Activated CD4-positive, alpha-beta T cell treated with anti-CD3 and anti-CD28 coated beads for 36 hours (primary cell): ENCODE measurements around the gene RAC2. TPM values are rescaled to one million over a fixed set of nuclear protein-coding genes. Genes with fewer than 3 reads are reported as not detected.
A peak's percentile ranks its signal among the peaks of the same experiment; 100 is the strongest.
"Not testable (repeated sequence)": the region's sequence is repeated elsewhere in the genome, so short reads cannot be mapped to it uniquely, and the experiment has no call there.

ENCODE experiments used
- ATAC-seq: fragments of 200-7000 bp; cut with Tn5 transposase; one replicate; pipeline ENCODE4 v1.10.0; 2021; ENCODE audit warnings: mild to moderate bottlenecking, moderate library complexity
- CTCF ChIA-PET: fragments of 350-600 bp; sonication (Branson Sonifier 250); formaldehyde crosslinking; loops from one replicate; lab custom pipeline; 2021; ENCODE audit warnings: antibody characterized with exemption; lab: Charles Lee
- POLR2A ChIA-PET: fragments of 350-600 bp; sonication (Branson Sonifier 250); formaldehyde crosslinking; loops from one replicate; lab custom pipeline; 2021; ENCODE audit warnings: antibody characterized with exemption, inconsistent platforms; lab: Charles Lee
- DNase-seq: peaks from one replicate; pipeline ENCODE4 v3.0.0-alpha.2; 2020
- H3K27ac Mint-ChIP-seq: one replicate; pipeline ENCODE4 v1.8.0; 2021; ENCODE audit warnings: mixed read lengths
- H3K27me3 Mint-ChIP-seq: one replicate; pipeline ENCODE4 v1.8.0; 2021; ENCODE audit warnings: mixed read lengths
- H3K36me3 Mint-ChIP-seq: one replicate; pipeline ENCODE4 v1.8.0; 2021; ENCODE audit warnings: low read depth, mixed read lengths
- H3K4me1 Mint-ChIP-seq: one replicate; pipeline ENCODE4 v1.8.0; 2021; ENCODE audit warnings: mixed read lengths
- H3K4me3 Mint-ChIP-seq: one replicate; pipeline ENCODE4 v1.8.0; 2021; ENCODE audit warnings: mild to moderate bottlenecking, moderate library complexity, mixed read lengths
- H3K9me3 Mint-ChIP-seq: one replicate; pipeline ENCODE4 v1.8.0; 2021; ENCODE audit warnings: low read depth, mixed read lengths
- intact Hi-C, 2 experiments: fragments of 100-400 bp; cut with DNase I in 1 of 2; cut with micrococcal nuclease in 1 of 2; formaldehyde crosslinking; loops; one replicate each; pipeline versions ENCODE4 v1.14.2 to v1.15.1; 2022 to 2024; cut with DNase I, micrococcal nuclease
- total RNA-seq, 2 experiments: library from RNA; stranded (reverse); gene quantifications; one replicate each; pipeline ENCODE4 v1.2.3, GENCODE V29; 2021

Gene RAC2
- total RNA-seq, 2 experiments from 2014 or later = 692 to 930 TPM

DNA sequence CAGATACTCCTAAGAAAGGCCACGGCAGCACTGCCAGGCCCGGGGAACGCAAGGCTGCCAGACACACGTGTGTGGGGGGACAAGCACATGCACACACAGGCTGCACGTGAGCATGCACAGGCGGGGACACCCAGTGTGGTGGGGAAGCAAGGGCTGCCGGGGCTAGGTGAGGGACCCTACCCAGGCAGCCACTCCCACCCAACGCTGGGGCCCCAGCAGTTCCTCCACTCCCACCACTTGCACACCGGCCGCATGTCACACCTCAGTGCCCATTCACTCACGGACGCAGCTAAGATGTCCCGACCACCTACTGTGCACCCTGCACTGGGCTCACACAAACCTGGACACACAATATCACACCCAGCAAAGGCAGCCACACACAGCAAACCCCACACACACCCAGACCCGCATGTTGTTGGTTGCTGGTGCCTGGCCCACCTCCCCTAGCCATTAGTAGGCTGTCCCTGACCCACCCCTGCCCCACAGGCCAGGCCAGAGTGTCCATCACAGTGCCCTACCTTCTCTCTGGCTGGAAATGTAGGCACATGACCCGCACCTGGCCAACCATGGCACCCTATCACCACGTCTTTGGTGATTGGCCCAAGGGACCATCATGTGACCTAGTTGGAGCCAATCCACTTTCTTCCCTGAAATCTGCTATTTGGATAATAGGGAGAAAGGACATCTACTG lies 40.6 kb downstream of the RAC2 start:
- intact Hi-C loops = no loop called here
- ATAC-seq = no peak
- peak; percentile 9 for DNase-seq
- no peak overlapping the region for H3K27ac Mint-ChIP-seq
- no peaks in the 10 kb centered on the region for H3K27me3 Mint-ChIP-seq
- CTCF ChIA-PET = interaction anchor here (1.4 to 4.6 kb wide), 2 partner anchors 15 to 56 kb away, joined by 3 to 37 read pairs; no protein-coding TSS in a partner anchor
- no peak overlapping the region for H3K4me3 Mint-ChIP-seq
- H3K4me1 Mint-ChIP-seq = peaks cover 37% of the 10 kb centered on the region
- POLR2A ChIA-PET = no interaction called here
- H3K9me3 Mint-ChIP-seq = no peaks in the 10 kb centered on the region
- H3K36me3 Mint-ChIP-seq = no peaks in the 10 kb centered on the region

DNA sequence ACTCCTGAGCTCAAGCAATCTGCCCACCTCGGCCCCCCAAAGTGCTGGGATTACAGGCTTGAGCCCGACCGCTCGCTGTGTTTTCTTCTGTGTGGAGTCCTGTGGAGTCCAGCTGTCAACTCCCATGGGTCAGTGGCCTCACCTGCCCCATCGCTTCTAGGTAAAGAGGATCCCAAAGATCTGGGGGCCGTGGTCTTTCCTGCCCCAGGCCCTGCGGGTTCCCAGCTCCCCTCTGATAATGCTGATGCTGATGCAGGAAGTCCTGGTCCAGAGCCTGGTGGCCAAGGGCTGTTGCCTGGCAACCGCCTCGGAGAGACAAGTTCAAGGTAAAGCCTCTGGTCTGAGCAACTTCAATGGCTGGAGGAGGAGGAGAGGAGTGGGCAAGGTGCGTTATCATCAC lies 41.4 kb downstream of the RAC2 start:
- ATAC-seq = no peak
- Mint-ChIP-seq H3K4me3 (no peak overlapping the region), H3K36me3 (no peaks in the 10 kb centered on the region), H3K27me3 (no peaks in the 10 kb centered on the region), H3K4me1 (peaks cover 36% of the 10 kb centered on the region), H3K27ac (no peak overlapping the region), H3K9me3 (no peaks in the 10 kb centered on the region)
- peak; percentile 9 for DNase-seq
- CTCF ChIA-PET = interaction anchor here (1.4 to 4.6 kb wide), 2 partner anchors 15 to 56 kb away, joined by 3 to 37 read pairs; no protein-coding TSS in a partner anchor
- intact Hi-C loops = no loop called here
- POLR2A ChIA-PET = no interaction called here

DNA sequence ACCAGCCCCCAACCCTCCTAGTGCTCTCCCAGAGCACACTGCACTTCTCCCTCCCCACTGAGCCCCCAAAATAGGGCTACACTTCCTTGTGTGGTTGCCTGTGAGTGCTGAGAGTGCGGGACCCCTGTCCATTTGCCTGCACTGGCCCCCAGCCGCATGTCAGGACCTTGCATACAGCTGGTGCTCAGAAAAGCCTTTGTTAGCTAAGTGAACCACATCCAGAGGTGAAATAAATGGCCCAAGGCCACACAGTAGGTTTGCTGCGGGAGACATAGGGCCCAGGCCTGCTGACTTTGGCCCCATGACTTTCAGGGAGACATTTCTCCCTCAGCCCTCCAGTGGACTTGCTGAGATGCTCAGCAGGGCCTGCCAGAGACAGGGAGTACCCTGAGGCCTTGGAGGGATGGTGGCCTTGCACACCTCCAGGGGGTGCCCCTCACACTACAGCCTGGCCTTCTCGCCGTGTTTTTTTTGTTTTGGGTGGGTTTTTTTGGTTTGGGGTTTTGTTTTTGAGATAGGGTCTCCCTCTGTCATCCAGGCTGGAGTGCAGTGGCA lies 42.0 kb downstream of the RAC2 start:
- Mint-ChIP-seq H3K27me3 (no peaks in the 10 kb centered on the region), H3K4me3 (no peak overlapping the region), H3K4me1 (peaks cover 37% of the 10 kb centered on the region), H3K9me3 (no peaks in the 10 kb centered on the region), H3K36me3 (no peaks in the 10 kb centered on the region), H3K27ac (peak overlapping the region; percentile 58)
- no peak for ATAC-seq
- ChIA-PET POLR2A (no interaction called here), CTCF (interaction anchor here (1.4 to 4.6 kb wide), 2 partner anchors 16 to 57 kb away, joined by 3 to 37 read pairs; no protein-coding TSS in a partner anchor)
- DNase-seq = peak; percentile 10
- intact Hi-C loops = no loop called here

DNA sequence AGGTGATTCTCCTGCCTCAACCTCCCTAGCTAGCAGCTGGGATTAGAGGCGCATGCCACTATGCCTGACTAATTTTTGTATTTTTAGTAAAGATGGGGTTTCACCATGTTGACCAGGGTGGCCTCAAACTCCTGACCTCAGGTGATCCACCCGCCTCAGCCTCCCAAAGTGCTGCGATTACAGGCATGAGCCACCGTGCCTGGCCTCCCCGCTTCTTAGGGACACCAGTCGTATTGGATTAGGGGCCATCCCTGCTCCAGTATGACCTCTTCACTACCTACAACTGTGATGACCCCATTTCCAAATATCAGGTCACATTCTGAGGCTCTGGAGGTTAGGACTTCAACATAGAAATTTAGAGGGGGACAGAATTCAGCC lies 42.6 kb downstream of the RAC2 start:
- H3K36me3 Mint-ChIP-seq, H3K4me3 Mint-ChIP-seq, POLR2A ChIA-PET, H3K27me3 Mint-ChIP-seq, H3K9me3 Mint-ChIP-seq, intact Hi-C loops, ATAC-seq: not testable (repeated sequence)
- H3K4me1 Mint-ChIP-seq = peaks cover 37% of the 10 kb centered on the region
- H3K27ac Mint-ChIP-seq = peak overlapping the region; percentile 58
- DNase-seq = peak; percentile 5
- CTCF ChIA-PET = interaction anchor here (1.5 to 4.6 kb wide), 2 partner anchors 17 to 161 kb away, joined by 3 to 37 read pairs; no protein-coding TSS in a partner anchor

DNA sequence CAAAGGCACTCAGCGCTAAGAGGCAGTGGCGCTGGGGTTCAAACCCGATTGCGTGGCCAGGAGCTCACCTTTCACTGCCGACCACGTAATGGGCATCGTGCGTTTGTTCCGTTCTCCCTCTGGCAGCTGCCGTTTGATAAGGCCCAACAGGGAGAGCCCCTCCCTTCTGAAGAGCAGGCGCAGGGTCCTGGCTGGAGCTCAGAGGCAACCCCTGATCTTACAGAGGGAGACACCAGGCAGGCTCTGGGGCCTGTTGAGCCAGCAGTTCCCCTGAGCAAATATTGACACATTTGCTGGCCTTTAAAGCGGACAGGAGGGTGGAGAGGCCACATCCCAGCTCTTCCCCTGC lies 44.3 kb downstream of the RAC2 start:
- ChIA-PET POLR2A (interaction anchor here (0.6 to 1.9 kb wide), 10 partner anchors 23 to 120 kb away, joined by 3 to 8 read pairs (median 3); no protein-coding TSS in a partner anchor), CTCF (interaction anchor here (0.6 to 4.6 kb wide), 49 partner anchors 10 to 424 kb away, joined by 3 to 37 read pairs (median 4); partner anchors contain the start of genes C1QTNF6, IFT27, IL2RB and MFNG)
- no peaks in the 10 kb centered on the region for H3K36me3 Mint-ChIP-seq
- H3K27ac Mint-ChIP-seq = peak overlapping the region; percentile 81
- no peaks in the 10 kb centered on the region for H3K27me3 Mint-ChIP-seq
- intact Hi-C loops = loop anchor here (1.0 to 5.0 kb wide), 16 partner anchors 19 to 423 kb away; partner anchors contain the start of genes IFT27 (in 2 of the 2), IL2RB (in 1 of the 2), KCTD17 (in 1 of the 2) and MPST (in 1 of the 2)
- H3K4me3 Mint-ChIP-seq = peak overlapping the region; percentile 89
- no peak for DNase-seq
- no peaks in the 10 kb centered on the region for H3K9me3 Mint-ChIP-seq
- peaks cover 35% of the 10 kb centered on the region for H3K4me1 Mint-ChIP-seq
- peak; percentile 4 for ATAC-seq

DNA sequence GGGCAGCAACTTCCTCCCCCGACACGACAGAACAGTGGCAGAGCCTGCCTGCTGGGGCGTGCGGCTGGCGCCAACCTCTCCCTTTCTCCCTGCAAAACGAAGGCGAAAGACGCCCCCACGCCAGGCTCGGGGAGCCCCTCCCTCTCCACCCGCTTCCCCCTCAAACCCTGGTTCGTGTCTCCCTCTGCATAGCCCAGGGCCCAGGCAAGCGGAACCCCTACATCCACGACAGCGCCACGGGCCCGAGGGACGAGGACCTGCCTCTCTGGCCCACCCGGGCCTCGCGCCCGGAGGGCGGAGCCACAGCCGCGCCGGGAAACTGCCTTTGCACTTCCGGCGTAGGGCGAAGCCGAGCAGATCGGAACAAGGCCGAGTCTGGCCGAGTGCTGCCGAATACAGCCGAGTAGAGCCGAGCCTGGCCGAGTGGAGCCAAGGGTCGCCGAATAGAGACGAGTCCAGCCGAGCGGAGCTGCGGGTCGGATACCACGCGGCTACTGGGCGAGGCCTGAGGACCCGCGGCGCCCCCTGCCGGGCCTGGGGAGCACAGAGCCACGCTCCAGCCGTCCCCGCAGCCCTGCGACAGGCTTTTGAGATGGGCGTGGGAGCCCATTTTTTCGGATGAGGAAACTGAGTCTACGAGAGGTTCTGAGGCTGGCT lies 44.8 kb downstream of the RAC2 start:
- peak; percentile 100 for DNase-seq
- ATAC-seq = peak; percentile 98
- Mint-ChIP-seq H3K27ac (peak overlapping the region; percentile 95), H3K36me3 (no peaks in the 10 kb centered on the region), H3K4me3 (peak overlapping the region; percentile 89), H3K27me3 (no peaks in the 10 kb centered on the region), H3K9me3 (no peaks in the 10 kb centered on the region), H3K4me1 (peaks cover 38% of the 10 kb centered on the region)
- ChIA-PET POLR2A (interaction anchor here (0.6 to 1.9 kb wide), 10 partner anchors 23 to 120 kb away, joined by 3 to 8 read pairs (median 3); no protein-coding TSS in a partner anchor), CTCF (interaction anchor here (0.6 to 4.6 kb wide), 50 partner anchors 11 to 423 kb away, joined by 3 to 37 read pairs (median 4); partner anchors contain the start of genes C1QTNF6, IFT27, IL2RB and MFNG)
- intact Hi-C loops = loop anchor here (1.0 to 5.0 kb wide), 16 partner anchors 20 to 423 kb away; partner anchors contain the start of genes IFT27 (in 2 of the 2), IL2RB (in 1 of the 2), KCTD17 (in 1 of the 2) and MPST (in 1 of the 2)

DNA sequence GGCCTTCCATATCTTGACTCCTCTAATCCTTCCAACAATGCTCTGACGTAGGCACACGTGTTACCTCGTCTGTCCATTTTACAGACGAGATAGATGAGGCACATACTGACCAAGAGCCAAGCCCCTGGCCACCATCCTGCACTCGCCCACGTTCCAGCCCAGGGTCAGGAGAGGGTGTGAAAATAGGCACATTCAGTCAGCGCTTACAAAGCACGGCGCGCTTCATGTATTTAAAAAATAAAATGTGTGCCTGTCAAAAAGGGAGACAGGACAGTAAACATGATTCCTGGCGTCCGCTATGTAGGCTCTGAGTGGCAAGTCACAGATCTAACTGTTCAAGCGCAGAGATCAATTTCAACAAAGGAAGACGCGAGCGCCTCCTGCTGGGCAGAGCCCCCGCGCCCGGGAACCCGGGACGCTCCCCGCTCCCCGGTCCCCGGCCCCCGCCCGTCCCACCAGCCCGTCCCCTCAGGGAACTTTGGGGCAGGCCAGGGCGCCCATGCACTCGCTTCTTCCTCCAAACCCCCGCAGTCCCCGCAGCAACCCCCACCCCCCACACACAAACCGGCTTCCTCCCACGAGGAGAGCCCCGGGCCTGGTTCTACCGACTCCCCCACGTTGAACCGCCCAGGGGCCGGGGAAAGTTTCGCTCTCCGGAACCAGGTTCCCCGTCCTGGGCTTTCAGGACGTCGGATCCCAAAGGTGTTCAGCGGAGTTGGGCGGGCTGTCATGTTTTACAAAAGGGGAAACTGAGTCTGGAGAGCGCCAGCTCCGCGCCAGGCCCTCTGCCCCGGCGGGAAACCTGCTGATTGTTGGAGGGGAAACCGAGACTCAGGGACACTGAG lies 45.6 kb downstream of the RAC2 start:
- intact Hi-C loops = loop anchor here (1.0 to 5.0 kb wide), 20 partner anchors 20 to 422 kb away; partner anchors contain the start of genes IFT27 (in 2 of the 2), IL2RB (in 1 of the 2), KCTD17 (in 1 of the 2) and MPST (in 1 of the 2)
- peak; percentile 31 for ATAC-seq
- Mint-ChIP-seq H3K4me3 (peak overlapping the region; percentile 89), H3K9me3 (no peaks in the 10 kb centered on the region), H3K27me3 (no peaks in the 10 kb centered on the region), H3K36me3 (peaks cover 3% of the 10 kb centered on the region), H3K27ac (peak overlapping the region; percentile 95), H3K4me1 (peaks cover 45% of the 10 kb centered on the region)
- peak; percentile 97 for DNase-seq
- ChIA-PET POLR2A (interaction anchor here (1.0 to 1.9 kb wide), 6 partner anchors 31 to 116 kb away, joined by 3 to 8 read pairs (median 3); no protein-coding TSS in a partner anchor), CTCF (interaction anchor here (0.6 to 4.6 kb wide), 45 partner anchors 10 to 422 kb away, joined by 3 to 37 read pairs (median 5); partner anchors contain the start of genes IFT27, IL2RB, MPST and RAC2)

DNA sequence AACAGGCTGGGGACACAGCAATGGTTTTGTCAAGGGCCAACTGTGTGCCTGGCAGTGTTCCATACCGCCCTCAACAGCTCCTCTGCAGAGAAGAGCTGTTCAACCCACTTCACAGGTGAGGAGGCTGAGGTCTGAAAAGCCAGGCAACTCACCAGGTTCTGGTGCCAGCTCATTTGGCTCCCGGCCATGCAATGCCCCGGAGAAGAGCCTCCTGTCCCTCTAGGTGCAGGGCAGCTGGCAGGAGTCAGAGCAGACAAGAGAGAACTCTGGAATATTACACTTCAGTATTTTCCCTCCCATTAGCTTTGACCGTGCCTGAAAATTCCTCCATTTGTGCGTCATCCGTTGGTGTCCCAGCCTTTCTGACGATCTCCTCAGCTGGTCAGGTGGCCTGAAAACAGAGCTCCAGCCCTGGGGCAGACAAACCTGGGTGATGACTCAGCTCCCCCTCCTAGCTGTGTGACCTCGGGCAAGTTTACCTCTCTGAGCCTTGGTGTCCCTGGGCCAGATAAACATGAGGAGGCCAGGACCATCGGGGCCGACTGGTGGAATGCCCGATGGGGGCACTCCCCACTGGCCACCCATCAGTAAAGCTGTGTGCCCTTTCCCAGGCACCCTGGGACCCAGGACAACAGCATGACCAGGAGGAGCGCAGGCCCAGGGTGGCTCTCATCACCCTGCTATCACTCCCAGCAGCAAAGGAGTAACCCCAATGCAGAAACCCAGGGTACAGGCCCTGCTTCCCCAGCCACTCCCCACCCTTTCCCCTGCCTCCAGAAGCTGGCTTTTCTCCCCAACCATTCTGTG lies 46.4 kb downstream of the RAC2 start:
- CTCF ChIA-PET = interaction anchor here (0.6 to 4.5 kb wide), 30 partner anchors 11 to 415 kb away, joined by 3 to 36 read pairs (median 4); partner anchors contain the start of genes IL2RB and RAC2
- POLR2A ChIA-PET = interaction anchor here (1.2 to 1.4 kb wide), 4 partner anchors 34 to 116 kb away, joined by 3 to 4 read pairs (median 3); partner anchors contain the start of gene IL2RB
- peak; percentile 33 for DNase-seq
- intact Hi-C loops = loop anchor here (1.0 to 5.0 kb wide), 11 partner anchors 21 to 341 kb away; partner anchors contain the start of gene IL2RB (in 1 of the 2)
- ATAC-seq = no peak
- peaks cover 7% of the 10 kb centered on the region for H3K36me3 Mint-ChIP-seq
- H3K4me1 Mint-ChIP-seq = peaks cover 50% of the 10 kb centered on the region
- peak overlapping the region; percentile 95 for H3K27ac Mint-ChIP-seq
- no peaks in the 10 kb centered on the region for H3K27me3 Mint-ChIP-seq
- peak overlapping the region; percentile 89 for H3K4me3 Mint-ChIP-seq
- no peaks in the 10 kb centered on the region for H3K9me3 Mint-ChIP-seq
